Measurements from ENCODE around the gene PLCB4. TPM values are rescaled to one million over a fixed set of nuclear protein-coding genes. Genes with fewer than 3 reads are reported as not detected.

Gene PLCB4
- total RNA-seq, 1 donor from 2014 or later = 1.6 TPM

DNA sequence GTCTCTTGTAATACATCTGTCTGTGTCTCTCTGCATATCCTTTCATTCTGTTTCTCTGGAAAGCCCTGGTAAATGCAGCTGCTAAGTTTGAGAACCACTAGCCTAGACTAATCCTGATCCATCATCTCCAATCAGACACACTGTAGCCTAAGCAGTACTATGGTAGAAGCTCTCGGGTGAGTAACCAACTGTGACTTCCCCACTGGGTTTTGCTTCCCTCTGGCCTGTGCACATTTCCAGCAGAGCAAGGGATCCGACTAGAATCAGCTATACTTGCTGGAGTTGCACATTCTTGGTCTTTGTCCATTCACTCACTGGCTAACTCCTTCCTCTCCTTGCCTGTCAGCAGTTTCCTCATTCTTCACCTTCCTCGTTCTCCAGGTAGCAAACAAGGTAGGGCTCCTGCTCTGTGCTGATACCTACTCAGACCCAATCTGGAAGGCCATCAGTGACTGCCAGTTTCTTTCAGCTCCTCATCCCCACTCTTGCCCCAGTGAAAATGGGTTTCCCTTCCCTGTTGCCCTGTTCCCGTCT lies 184.2 kb downstream of the PLCB4 start:
- DNase-seq (ENCODE audit: low read depth) = no peak
- TF ChIP-seq, protein P1, sequence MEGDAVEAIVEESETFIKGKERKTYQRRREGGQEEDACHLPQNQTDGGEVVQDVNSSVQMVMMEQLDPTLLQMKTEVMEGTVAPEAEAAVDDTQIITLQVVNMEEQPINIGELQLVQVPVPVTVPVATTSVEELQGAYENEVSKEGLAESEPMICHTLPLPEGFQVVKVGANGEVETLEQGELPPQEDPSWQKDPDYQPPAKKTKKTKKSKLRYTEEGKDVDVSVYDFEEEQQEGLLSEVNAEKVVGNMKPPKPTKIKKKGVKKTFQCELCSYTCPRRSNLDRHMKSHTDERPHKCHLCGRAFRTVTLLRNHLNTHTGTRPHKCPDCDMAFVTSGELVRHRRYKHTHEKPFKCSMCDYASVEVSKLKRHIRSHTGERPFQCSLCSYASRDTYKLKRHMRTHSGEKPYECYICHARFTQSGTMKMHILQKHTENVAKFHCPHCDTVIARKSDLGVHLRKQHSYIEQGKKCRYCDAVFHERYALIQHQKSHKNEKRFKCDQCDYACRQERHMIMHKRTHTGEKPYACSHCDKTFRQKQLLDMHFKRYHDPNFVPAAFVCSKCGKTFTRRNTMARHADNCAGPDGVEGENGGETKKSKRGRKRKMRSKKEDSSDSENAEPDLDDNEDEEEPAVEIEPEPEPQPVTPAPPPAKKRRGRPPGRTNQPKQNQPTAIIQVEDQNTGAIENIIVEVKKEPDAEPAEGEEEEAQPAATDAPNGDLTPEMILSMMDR (IDR thresholded peaks at IDR 0.05; ENCODE audit: insufficient read depth, low read length, severe bottlenecking) = no peak
- peak; percentile 92 for FAIRE-seq
- no peaks in the 10 kb centered on the region for H3K27me3 ChIP-seq (ENCODE audit: control insufficient read depth, insufficient read depth, low read length)
- H3K4me3 ChIP-seq (ENCODE audit: low read depth, low read length) = no peak overlapping the region
- no peaks in the 10 kb centered on the region for H3K36me3 ChIP-seq (ENCODE audit: control insufficient read depth, insufficient read depth, low read length)

- DNase-seq (ENCODE audit: low read depth) = no peak
- H3K36me3 ChIP-seq (ENCODE audit: control insufficient read depth, insufficient read depth, low read length) = no peaks in the 10 kb centered on the region
- TF ChIP-seq, protein P1 (IDR thresholded peaks at IDR 0.05; ENCODE audit: insufficient read depth, low read length, severe bottlenecking) = no peak
- no peaks in the 10 kb centered on the region for H3K27me3 ChIP-seq (ENCODE audit: control insufficient read depth, insufficient read depth, low read length)
- no peak for FAIRE-seq
- H3K4me3 ChIP-seq (ENCODE audit: low read depth, low read length) = no peak overlapping the region
Observed at GRCh38 chr20:9255171-9255570, 186.3 kb downstream of the PLCB4 start.

GRCh38 chr20:9256393-9256792 lies 187.5 kb downstream of the PLCB4 start:
- H3K4me3 ChIP-seq (ENCODE audit: low read depth, low read length) = no peak overlapping the region
- H3K36me3 ChIP-seq (ENCODE audit: control insufficient read depth, insufficient read depth, low read length) = no peaks in the 10 kb centered on the region
- FAIRE-seq (no peak), DNase-seq (ENCODE audit: low read depth) (no peak)
- TF ChIP-seq, protein P1 (IDR thresholded peaks at IDR 0.05; ENCODE audit: insufficient read depth, low read length, severe bottlenecking) = no peak
- H3K27me3 ChIP-seq (ENCODE audit: control insufficient read depth, insufficient read depth, low read length) = no peaks in the 10 kb centered on the region

DNA sequence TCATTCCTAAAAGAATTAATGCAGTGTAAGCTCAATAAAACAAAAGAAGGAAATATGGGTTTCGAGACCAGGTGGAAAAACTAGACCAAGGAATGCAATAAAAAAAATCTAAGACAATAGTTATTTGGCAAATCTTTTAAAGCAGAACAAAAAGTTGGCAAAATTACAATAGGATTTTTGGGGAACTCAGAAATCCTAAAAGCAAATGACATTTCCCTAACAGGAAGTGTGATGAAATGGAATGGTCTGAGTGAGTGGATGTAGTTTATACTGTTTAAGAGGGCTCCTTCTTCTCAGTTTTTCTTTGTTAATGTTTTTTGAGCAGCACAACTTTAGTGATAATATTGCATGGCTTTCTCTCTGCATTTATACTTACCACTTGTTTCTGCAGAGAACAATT lies 190.0 kb downstream of the PLCB4 start:
- H3K27me3 ChIP-seq (ENCODE audit: control insufficient read depth, insufficient read depth, low read length) = no peaks in the 10 kb centered on the region
- TF ChIP-seq, protein P1 (IDR thresholded peaks at IDR 0.05; ENCODE audit: insufficient read depth, low read length, severe bottlenecking) = no peak
- no peaks in the 10 kb centered on the region for H3K36me3 ChIP-seq (ENCODE audit: control insufficient read depth, insufficient read depth, low read length)
- FAIRE-seq = no peak
- DNase-seq (ENCODE audit: low read depth) = no peak
- H3K4me3 ChIP-seq (ENCODE audit: low read depth, low read length) = no peak overlapping the region

DNA sequence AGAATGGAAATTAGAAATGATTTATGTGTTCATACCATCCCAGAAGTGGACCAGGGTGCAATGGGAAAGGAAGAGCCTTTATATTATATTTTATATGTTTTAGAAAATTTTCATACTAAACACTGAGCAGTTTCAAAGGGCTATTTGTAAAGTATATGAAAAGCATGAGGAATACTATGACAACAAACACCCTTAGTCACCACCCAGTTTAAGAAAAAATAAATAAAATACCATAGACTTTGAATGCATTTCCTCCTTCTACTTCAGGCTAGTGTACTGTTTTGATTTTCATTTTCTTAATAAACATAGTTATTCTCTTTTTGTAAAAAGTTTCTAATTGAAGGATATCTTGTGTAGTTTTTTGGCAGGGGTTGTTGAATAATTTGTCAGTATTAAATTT lies 191.1 kb downstream of the PLCB4 start:
- TF ChIP-seq, protein P1 (IDR thresholded peaks at IDR 0.05; ENCODE audit: insufficient read depth, low read length, severe bottlenecking) = no peak
- Histone ChIP-seq H3K36me3 (ENCODE audit: control insufficient read depth, insufficient read depth, low read length) (no peaks in the 10 kb centered on the region), H3K4me3 (ENCODE audit: low read depth, low read length) (no peak overlapping the region), H3K27me3 (ENCODE audit: control insufficient read depth, insufficient read depth, low read length) (no peaks in the 10 kb centered on the region)
- DNase-seq (ENCODE audit: low read depth) = no peak
- FAIRE-seq = no peak

GRCh38 chr20:9261781-9262180 lies 192.9 kb downstream of the PLCB4 start:
- FAIRE-seq = no peak
- H3K36me3 ChIP-seq (ENCODE audit: control insufficient read depth, insufficient read depth, low read length) = no peaks in the 10 kb centered on the region
- TF ChIP-seq, protein P1 (IDR thresholded peaks at IDR 0.05; ENCODE audit: insufficient read depth, low read length, severe bottlenecking) = no peak
- H3K4me3 ChIP-seq (ENCODE audit: low read depth, low read length) = no peak overlapping the region
- H3K27me3 ChIP-seq (ENCODE audit: control insufficient read depth, insufficient read depth, low read length) = no peaks in the 10 kb centered on the region
- DNase-seq (ENCODE audit: low read depth) = peak; percentile 63
